Gastrocnemius medialis (tissue), 4 donors: ENCODE results near the gene SZRD1. TPM values are rescaled to one million over a fixed set of nuclear protein-coding genes. Genes with fewer than 3 reads are reported as not detected.
A peak's percentile ranks its signal among the peaks of the same experiment; 100 is the strongest.

ENCODE experiments used
- ATAC-seq, 2 donors: fragments of 150-250 bp; one replicate each; pipeline ENCODE4 v1.9.1; 2016
- DNase-seq, 2 donors: peaks; one replicate each; pipeline ENCODE4 v3.0.0-alpha.2; 2019
- H3K27ac ChIP-seq, 4 donors: fragments of 200-600 bp; sonication (generic); 1 replicate in 1 of 4; 2 replicates in 3 of 4; pipeline ENCODE4 v1.5.1; 2016 to 2018; ENCODE audit warnings: mild to moderate bottlenecking in 2 of 4, moderate library complexity in 1 of 4
- H3K27me3 ChIP-seq, 3 donors: fragments of 200-600 bp; sonication (generic) in 2 of 3; 1 replicate in 1 of 3; 2 replicates in 2 of 3; pipeline versions ENCODE4 v1.5.1 to v1.6.0; 2016 to 2019; ENCODE audit warnings: mild to moderate bottlenecking in 1 of 3, moderate library complexity in 1 of 3
- H3K36me3 ChIP-seq, 2 donors: fragments of 200-600 bp; sonication (generic) in 1 of 2; one replicate each; pipeline ENCODE4 v1.5.1; 2017 to 2018
- H3K4me1 ChIP-seq, 2 donors: fragments of 200-600 bp; sonication (generic) in 1 of 2; one replicate each; pipeline ENCODE4 v1.5.1; 2016 to 2017; ENCODE audit warnings: mild to moderate bottlenecking in 2 of 2
- H3K4me3 ChIP-seq, 4 donors: fragments of 200-600 bp; sonication (generic) in 3 of 4; 1 replicate in 1 of 4; 2 replicates in 3 of 4; pipeline ENCODE4 v1.5.1; 2016 to 2019; ENCODE audit warnings: mild to moderate bottlenecking in 2 of 4
- H3K9me3 ChIP-seq, 3 donors: fragments of 200-600 bp; sonication (generic) in 2 of 3; 1 replicate in 1 of 3; 2 replicates in 2 of 3; pipeline ENCODE4 v1.5.1; 2016 to 2019
- POLR2A ChIP-seq, 2 donors: fragments of 450-650 bp; IDR thresholded peaks; one replicate each; pipeline ENCODE4 v1.6.1; 2017; ENCODE audit warnings: antibody characterized with exemption in 2 of 2, mild to moderate bottlenecking in 2 of 2, moderate library complexity in 2 of 2
- in situ Hi-C, 4 donors: fragments of 200-750 bp; cut with MboI; loops; one replicate each; pipeline versions ENCODE4 v1.15.0 to v1.8.0; 2017; ENCODE audit warnings: low sequenced_read_pairs in 4 of 4
- intact Hi-C: fragments of 100-400 bp; cut with DNase I; formaldehyde crosslinking; loops from one replicate; pipeline ENCODE4 v1.15.1; 2023; ENCODE audit warnings: low total_unique reads
- total RNA-seq, 4 donors: library from RNA; depleted of rRNA; stranded (reverse); fragments of >200 nt; gene quantifications; one replicate each; pipeline versions ENCODE4 v1.1.0 to v1.2.3, GENCODE V29; 2016
- TF ChIP-seq, protein P1 (sequence below), 5 experiments: fragments of 450-650 bp in 3 of 5; fragments of 200-600 bp in 2 of 5; sonication (generic) in 2 of 5; IDR thresholded peaks in 4 of 5; conservative IDR thresholded peaks in 1 of 5; 1 replicate in 4 of 5; 2 replicates in 1 of 5; pipeline ENCODE4 v1.5.1; 2016 to 2019; ENCODE audit warnings: antibody characterized with exemption in 5 of 5, mild to moderate bottlenecking in 3 of 5, moderate library complexity in 3 of 5

The SZRD1 gene
- total RNA-seq, 4 donors from 2014 or later, result 44.1 to 102 (median 83.1) TPM

DNA sequence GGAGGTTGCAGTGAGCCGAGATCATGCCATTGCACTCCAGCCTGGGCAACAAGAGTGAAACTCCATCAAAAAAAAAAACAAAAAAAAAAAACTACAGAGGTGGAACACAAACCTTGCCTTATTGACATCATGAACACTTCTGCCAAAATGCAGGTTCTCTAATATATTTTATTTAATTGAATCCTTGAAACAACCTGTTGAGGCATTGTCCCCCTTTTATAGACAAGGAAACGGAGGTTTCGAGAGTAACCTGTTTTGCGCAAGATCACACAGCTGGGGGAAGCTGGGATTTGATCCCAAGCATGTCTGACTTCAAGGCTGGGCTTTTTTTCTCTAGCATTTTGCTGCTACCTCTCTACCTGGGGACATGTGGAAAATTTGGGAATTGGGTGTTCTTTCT lies 2.8 kb downstream of the SZRD1 start:
- intact Hi-C loops, result loop anchor here (2.0 kb wide), 1 partner anchor 133 kb away; the partner anchor contains the start of gene CPLANE2

DNA sequence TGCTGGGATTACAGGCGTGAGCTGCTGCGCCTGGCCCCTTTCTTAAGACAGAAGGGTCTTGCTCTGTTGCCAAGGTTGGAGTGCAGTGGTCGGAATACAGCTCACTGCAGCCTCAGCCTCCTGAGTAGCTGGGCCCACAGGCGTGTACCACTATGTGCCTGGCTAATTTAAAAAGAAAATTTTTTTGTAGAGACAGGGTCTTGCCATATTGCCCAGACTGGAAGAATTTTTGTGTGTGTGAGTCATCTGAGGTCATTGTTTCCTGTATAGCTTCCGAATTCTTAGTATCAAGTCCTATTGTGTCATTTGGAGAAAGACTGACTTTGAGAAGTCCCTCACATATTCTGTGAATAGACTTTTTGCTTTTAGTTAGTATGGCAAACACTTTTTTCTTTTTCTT lies 4.7 kb downstream of the SZRD1 start:
- no peaks in the 10 kb centered on the region for H3K9me3 ChIP-seq

More for the DNA sequence above, 2.8 kb downstream of the SZRD1 start:
- no peaks in the 10 kb centered on the region for H3K36me3 ChIP-seq
- TF ChIP-seq, protein P1, sequence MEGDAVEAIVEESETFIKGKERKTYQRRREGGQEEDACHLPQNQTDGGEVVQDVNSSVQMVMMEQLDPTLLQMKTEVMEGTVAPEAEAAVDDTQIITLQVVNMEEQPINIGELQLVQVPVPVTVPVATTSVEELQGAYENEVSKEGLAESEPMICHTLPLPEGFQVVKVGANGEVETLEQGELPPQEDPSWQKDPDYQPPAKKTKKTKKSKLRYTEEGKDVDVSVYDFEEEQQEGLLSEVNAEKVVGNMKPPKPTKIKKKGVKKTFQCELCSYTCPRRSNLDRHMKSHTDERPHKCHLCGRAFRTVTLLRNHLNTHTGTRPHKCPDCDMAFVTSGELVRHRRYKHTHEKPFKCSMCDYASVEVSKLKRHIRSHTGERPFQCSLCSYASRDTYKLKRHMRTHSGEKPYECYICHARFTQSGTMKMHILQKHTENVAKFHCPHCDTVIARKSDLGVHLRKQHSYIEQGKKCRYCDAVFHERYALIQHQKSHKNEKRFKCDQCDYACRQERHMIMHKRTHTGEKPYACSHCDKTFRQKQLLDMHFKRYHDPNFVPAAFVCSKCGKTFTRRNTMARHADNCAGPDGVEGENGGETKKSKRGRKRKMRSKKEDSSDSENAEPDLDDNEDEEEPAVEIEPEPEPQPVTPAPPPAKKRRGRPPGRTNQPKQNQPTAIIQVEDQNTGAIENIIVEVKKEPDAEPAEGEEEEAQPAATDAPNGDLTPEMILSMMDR (IDR thresholded peaks at IDR 0.05 in 4 of 5, conservative IDR thresholded peaks at IDR 0.05 in 1 of 5), result no peak
- no peak for TF ChIP-seq POLR2A (IDR thresholded peaks at IDR 0.05)
- peak overlapping the region in 1 of 4 donors; percentile 19 for H3K4me3 ChIP-seq
- DNase-seq (no peak), ATAC-seq (no peak)
- H3K9me3 ChIP-seq, result no peaks in the 10 kb centered on the region
- peak overlapping the region in 2 of 4 donors; percentile 95 to 96 for H3K27ac ChIP-seq
- in situ Hi-C loops, result loop anchor here (5.0 to 25.0 kb wide), 4 partner anchors 128 to 285 kb away; partner anchors contain the start of gene CPLANE2 (in 1 of the 4)
- peaks cover 51 to 65% of the 10 kb centered on the region in 2 donors for H3K4me1 ChIP-seq
- H3K27me3 ChIP-seq, result no peaks in the 10 kb centered on the region

DNA sequence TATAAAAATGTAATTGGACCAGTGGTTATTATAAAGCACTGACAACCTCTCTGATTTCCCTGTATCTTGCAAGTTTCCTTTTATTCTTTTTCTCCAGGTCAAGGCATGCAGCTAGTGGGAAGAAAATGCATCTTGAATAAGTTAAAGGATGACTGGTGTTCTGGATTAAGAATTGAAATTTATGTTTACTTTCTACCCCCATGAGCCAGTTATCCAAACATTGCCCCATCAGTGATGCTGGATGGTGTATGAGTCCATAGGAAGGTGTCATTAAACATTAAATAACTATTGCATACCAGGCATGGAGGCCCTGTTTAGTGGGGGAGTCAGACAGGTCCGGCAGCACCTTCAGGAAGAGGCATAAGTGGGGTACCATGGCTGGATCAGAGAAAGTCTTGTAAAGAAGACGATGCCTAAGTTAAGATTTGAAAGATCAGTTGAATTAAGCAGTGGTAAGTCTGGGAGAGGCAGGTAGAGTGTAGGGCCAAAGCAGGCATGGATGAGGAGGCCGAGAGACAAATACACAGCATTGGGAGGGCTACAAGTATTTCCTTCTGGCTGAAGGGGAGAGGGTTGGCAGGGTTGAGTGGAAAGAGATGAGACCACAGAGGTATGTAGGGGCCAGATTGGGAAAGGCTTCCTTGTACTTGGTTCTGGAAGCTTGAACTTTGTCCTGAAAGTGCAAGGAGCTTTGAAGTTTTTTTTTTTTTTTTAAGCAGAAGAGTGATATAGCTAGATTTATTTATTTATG lies 5.7 kb downstream of the SZRD1 start:
- intact Hi-C loops, result no loop called here
- Histone ChIP-seq H3K4me3 (no peak overlapping the region), H3K36me3 (no peaks in the 10 kb centered on the region), H3K9me3 (no peaks in the 10 kb centered on the region), H3K27me3 (no peaks in the 10 kb centered on the region), H3K4me1 (peaks cover 80 to 94% of the 10 kb centered on the region in 2 donors), H3K27ac (peak overlapping the region in 3 of 4 donors; percentile 7 to 41 (median 26))
- ATAC-seq (no peak), DNase-seq (no peak)
- in situ Hi-C loops, result loop anchor here in 3 of 4 donors (25.0 kb wide), 2 partner anchors 135 to 285 kb away; partner anchors contain the start of gene CPLANE2 (in 1 of the 3)
- no peak for TF ChIP-seq POLR2A (IDR thresholded peaks at IDR 0.05)
- TF ChIP-seq, protein P1 (IDR thresholded peaks at IDR 0.05 in 4 of 5, conservative IDR thresholded peaks at IDR 0.05 in 1 of 5), result no peak

More for the DNA sequence above, 4.7 kb downstream of the SZRD1 start:
- H3K36me3 ChIP-seq, result no peaks in the 10 kb centered on the region
- H3K27me3 ChIP-seq, result no peaks in the 10 kb centered on the region
- peaks cover 70 to 84% of the 10 kb centered on the region in 2 donors for H3K4me1 ChIP-seq
- DNase-seq, result no peak
- no peak overlapping the region for H3K4me3 ChIP-seq
- no peak for TF ChIP-seq POLR2A (IDR thresholded peaks at IDR 0.05)
- TF ChIP-seq, protein P1 (IDR thresholded peaks at IDR 0.05 in 4 of 5, conservative IDR thresholded peaks at IDR 0.05 in 1 of 5), result no peak
- in situ Hi-C loops (loop anchor here in 3 of 4 donors (25.0 kb wide), 2 partner anchors 134 to 284 kb away; partner anchors contain the start of gene CPLANE2 (in 1 of the 3)), intact Hi-C loops (no loop called here)
- H3K27ac ChIP-seq, result peak overlapping the region in 2 of 4 donors; percentile 1 to 41
- ATAC-seq, result no peak

DNA sequence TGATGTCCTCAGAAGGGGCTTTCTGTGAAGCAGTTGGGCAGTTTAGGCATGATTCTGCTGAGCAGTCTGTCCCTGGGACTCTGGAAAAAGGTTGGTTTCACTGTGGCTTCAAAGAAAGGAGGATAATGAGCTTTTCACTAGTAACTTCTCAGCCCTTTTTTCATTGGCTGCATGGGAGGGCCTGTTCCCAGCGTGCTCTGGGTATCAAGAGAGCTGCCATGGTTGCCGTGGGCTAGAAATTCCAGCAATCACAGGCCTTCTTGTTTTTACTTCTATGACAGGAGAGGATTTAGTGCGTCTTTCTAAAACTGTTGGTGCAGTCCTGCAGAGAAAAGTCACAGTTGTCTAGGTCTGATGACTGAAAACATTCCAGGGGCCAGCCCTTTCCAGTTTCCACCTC lies 7.2 kb downstream of the SZRD1 start:
- intact Hi-C loops (no loop called here), in situ Hi-C loops (loop anchor here in 3 of 4 donors (25.0 kb wide), 2 partner anchors 137 to 287 kb away; partner anchors contain the start of gene CPLANE2 (in 1 of the 3))
- H3K9me3 ChIP-seq, result no peaks in the 10 kb centered on the region
- no peaks in the 10 kb centered on the region for H3K36me3 ChIP-seq
- DNase-seq, result no peak
- peaks cover 85 to 96% of the 10 kb centered on the region in 2 donors for H3K4me1 ChIP-seq
- TF ChIP-seq, protein P1 (IDR thresholded peaks at IDR 0.05 in 4 of 5, conservative IDR thresholded peaks at IDR 0.05 in 1 of 5), result no peak
- no peak for TF ChIP-seq POLR2A (IDR thresholded peaks at IDR 0.05)
- no peaks in the 10 kb centered on the region for H3K27me3 ChIP-seq
- no peak overlapping the region for H3K4me3 ChIP-seq
- H3K27ac ChIP-seq, result peak overlapping the region; percentile 48 to 78 (median 69)
- ATAC-seq, result no peak
